Central memory CD8-positive, alpha-beta T cell (primary cell): Measurements from ENCODE around the gene PCLO.
"Not testable (repeated sequence)": the region's sequence is repeated elsewhere in the genome, so short reads cannot be mapped to it uniquely, and the experiment has no call there.

Experiments
- ATAC-seq: fragments of 150-1000 bp; cut with Tn5 transposase; replicated peaks from 2 replicates; pipeline ENCODE4 v1.10.0; 2022; ENCODE audit warnings: mild to moderate bottlenecking, moderate FRiP score, moderate number of reproducible peaks; ENCODE audit not compliant: poor library complexity, severe bottlenecking; ENCODE audit errors: extremely low read depth
- DNase-seq, 2 donors: peaks; one replicate each; pipeline ENCODE4 v3.0.0; 2021; ENCODE audit warnings: low spot score in 2 of 2
- H3K27ac Mint-ChIP-seq: one replicate; pipeline ENCODE4 v1.8.0; 2022; ENCODE audit warnings: low read depth, mild to moderate bottlenecking, moderate library complexity, mixed read lengths
- H3K27me3 Mint-ChIP-seq: one replicate; pipeline ENCODE4 v1.8.0; 2022; ENCODE audit warnings: mixed read lengths
- H3K36me3 Mint-ChIP-seq: one replicate; pipeline ENCODE4 v1.8.0; 2022; ENCODE audit warnings: mild to moderate bottlenecking, moderate library complexity, mixed read lengths; ENCODE audit not compliant: insufficient read depth
- H3K4me1 Mint-ChIP-seq: one replicate; pipeline ENCODE4 v1.8.0; 2022; ENCODE audit warnings: mixed read lengths
- H3K4me3 Mint-ChIP-seq: one replicate; pipeline ENCODE4 v1.8.0; 2022; ENCODE audit warnings: mild to moderate bottlenecking, moderate library complexity, mixed read lengths
- H3K9me3 Mint-ChIP-seq: one replicate; pipeline ENCODE4 v1.8.0; 2022; ENCODE audit warnings: mixed read lengths

Gene PCLO

DNA sequence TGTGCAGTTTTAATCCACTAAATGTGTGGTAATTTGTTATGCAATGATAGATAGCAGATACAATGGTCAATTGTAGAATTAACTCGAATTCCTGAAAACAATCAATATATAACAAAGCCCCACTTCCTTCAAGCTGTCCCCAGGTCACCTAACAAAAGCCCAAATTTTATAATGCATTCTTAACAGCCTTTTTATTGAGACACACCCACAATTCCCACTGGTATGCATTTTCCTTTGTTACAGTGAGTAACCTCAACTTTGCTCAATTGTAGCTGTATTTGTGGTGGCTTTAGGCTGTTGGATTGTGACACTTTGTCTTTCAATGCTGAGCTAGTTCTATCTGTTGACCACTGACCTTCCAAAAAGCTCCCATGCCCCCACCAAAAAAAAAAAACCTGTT lies 439.3 kb downstream of the PCLO start:
- no peaks in the 10 kb centered on the region for H3K4me1 Mint-ChIP-seq
- DNase-seq, result no peak
- no peak overlapping the region for H3K4me3 Mint-ChIP-seq
- H3K36me3 Mint-ChIP-seq, result no peaks in the 10 kb centered on the region
- no peak overlapping the region for H3K27ac Mint-ChIP-seq
- H3K27me3 Mint-ChIP-seq, result no peaks in the 10 kb centered on the region
- H3K9me3 Mint-ChIP-seq, result no peaks in the 10 kb centered on the region
- ATAC-seq, result no peak

DNA sequence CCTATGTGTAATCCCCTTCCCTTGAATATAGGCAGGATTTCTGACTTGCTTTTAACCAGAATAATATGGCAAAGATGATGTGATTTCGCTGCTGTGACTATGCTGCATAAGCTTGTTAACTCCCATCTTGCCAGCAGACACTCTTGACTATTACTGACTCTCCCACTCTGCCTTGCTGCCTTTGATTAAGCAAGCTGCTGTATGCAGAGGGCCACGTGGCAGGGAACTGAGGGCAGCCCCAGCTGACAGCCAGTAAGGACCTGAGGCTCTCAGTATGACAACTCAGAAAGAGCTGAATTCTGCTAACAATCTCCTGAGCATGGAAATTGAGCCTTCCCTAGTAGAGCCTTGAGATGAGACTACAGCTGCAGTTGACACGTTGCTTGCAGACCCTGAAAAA lies 439.7 kb downstream of the PCLO start:
- DNase-seq, result no peak
- Mint-ChIP-seq H3K9me3 (no peaks in the 10 kb centered on the region), H3K4me1 (no peaks in the 10 kb centered on the region), H3K27me3 (no peaks in the 10 kb centered on the region), H3K36me3 (no peaks in the 10 kb centered on the region), H3K27ac (no peak overlapping the region), H3K4me3 (no peak overlapping the region)
- ATAC-seq, result no peak

DNA sequence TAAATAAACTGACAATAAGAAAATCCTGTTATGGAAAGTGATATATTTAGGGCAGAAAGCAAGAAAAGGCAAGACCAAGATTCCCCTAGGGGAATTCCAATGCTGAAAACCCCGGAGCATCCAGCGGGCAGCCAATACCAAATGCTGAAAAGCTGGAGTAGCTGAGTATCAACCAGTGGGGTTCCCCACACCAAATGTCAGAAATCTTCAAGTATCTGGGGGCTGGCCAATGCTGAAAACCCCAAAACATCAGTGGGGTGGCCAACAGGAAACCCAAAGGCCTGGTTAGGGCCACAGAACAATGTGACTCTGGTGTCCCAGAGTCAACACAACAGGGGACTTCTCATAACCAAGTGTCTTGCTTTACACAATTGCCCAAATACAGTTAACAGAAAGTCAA lies 447.3 kb downstream of the PCLO start:
- Mint-ChIP-seq H3K27me3 (no peaks in the 10 kb centered on the region), H3K9me3 (peaks cover 5% of the 10 kb centered on the region), H3K4me3 (no peak overlapping the region), H3K4me1 (no peaks in the 10 kb centered on the region), H3K36me3 (no peaks in the 10 kb centered on the region), H3K27ac (no peak overlapping the region)
- no peak for ATAC-seq
- no peak for DNase-seq

DNA sequence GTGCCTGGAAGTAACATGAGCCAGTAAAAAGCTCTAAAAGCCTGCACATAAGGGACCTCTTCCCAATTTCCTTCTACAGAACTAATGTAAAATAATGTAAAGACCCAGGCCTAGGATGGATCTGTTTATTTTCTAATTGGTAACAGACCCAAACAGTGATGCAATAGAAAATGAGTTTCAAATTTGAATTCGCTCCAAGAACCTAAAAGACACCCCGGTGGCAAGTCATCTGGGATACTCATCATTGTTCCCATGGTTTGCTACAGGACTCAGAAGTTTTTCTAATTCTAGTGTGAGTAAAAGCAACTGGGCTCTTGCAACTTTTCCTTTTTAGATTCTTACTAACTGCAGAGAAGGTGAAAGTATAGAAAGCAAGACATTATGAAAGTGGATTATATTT lies 447.8 kb downstream of the PCLO start:
- H3K27ac Mint-ChIP-seq, result no peak overlapping the region
- H3K4me1 Mint-ChIP-seq, result no peaks in the 10 kb centered on the region
- no peak for ATAC-seq

DNA sequence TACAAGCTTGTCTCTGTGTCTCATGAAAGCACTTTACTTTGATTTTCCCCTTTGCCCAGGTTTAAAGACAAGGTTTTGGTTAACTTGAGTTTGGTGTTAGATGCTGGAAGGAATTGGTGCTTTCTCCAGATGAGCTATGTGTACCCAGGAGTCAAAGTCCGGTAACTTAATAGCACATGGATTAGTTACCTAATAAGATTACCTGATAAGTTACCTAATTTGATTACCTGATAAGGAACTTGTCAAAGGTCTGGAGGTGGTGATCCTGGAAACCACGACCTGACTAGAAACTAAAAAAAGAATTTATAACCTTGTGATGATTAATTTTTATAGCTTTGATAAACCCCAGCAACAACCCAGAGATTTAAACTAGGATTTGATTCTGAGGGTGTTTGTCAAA lies 449.2 kb downstream of the PCLO start:
- Mint-ChIP-seq H3K4me3 (no peak overlapping the region), H3K4me1 (no peaks in the 10 kb centered on the region), H3K36me3 (no peaks in the 10 kb centered on the region), H3K27ac (no peak overlapping the region), H3K9me3 (peaks cover 5% of the 10 kb centered on the region), H3K27me3 (no peaks in the 10 kb centered on the region)
- ATAC-seq (no peak), DNase-seq (no peak)

More for the DNA sequence above, 447.8 kb downstream of the PCLO start:
- peaks cover 5% of the 10 kb centered on the region for H3K9me3 Mint-ChIP-seq
- DNase-seq, result no peak
- no peaks in the 10 kb centered on the region for H3K36me3 Mint-ChIP-seq
- no peaks in the 10 kb centered on the region for H3K27me3 Mint-ChIP-seq
- H3K4me3 Mint-ChIP-seq, result no peak overlapping the region

DNA sequence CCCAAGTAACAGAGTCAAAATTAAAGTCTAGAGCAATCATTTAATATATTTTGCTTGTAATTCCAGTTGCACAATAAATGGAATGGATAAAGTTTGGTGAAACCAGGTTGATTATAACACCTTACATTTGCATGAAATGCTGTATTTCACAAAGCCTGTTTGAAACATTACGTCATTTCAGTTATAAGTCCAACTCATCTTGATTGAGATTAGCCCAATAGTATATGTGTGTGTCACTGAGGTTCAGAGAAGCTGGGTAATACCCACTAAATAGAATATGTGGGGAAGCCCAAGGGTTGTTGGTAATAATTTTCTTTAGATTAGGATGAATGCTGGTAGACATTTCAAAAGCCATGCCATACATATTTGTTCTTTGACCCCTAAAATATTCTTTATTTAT lies 456.3 kb downstream of the PCLO start:
- peaks cover 14% of the 10 kb centered on the region for H3K9me3 Mint-ChIP-seq
- DNase-seq, H3K4me3 Mint-ChIP-seq, ATAC-seq, H3K36me3 Mint-ChIP-seq, H3K27me3 Mint-ChIP-seq, H3K4me1 Mint-ChIP-seq, H3K27ac Mint-ChIP-seq: not testable (repeated sequence)

DNA sequence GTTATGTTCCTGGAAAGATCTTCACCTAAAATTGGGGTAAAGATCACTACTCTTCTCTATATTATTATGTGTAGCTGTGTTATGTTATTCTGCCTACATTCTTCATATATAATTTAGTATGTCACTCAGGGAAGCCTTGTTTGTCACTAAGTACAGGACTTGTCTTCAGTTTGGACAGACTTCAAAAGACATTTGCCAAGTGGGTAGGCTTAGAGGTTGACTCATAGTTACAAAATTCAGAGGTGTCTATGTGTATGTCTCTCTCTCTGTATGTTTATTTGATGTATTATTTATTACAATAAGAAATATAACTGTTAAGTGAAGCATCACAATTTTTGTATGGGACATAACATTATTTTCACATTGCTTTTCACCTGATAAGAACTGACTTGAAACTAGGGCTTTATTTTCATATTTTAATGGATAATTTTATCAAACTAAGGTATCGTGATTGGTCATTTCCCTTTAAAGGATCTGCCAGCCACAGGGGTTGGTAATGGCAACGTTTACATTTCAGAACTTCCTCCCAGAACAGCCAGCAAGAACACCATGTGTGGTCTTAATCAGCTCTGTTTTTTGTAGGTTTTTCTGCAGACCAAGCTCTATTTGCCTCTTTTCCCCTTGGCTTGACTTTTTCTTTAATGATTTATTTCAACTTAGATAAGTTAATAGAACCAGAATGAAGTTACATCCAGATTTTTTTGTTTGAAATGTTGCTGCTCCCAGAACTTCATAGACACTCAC lies 457.0 kb downstream of the PCLO start:
- Mint-ChIP-seq H3K27ac (no peak overlapping the region), H3K4me3 (no peak overlapping the region)
- ATAC-seq, result no peak

DNA sequence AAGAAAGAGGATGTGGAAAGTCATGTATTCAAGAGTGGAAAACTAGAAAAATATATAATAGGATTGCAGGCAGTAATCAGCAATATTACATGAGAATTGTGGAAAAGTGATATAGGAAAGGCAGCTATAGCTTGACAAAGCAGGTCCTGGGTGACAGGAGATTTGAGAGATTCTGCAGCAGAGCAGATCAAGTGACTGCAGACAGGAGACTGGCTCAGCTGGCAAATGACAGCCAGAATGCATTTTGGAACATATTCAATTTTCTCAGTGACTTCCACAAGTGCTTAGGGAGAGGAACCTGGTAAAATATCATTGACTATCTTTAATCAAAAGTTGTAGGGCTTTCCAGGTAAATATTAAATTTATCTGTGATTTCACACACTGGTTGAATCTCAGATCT lies 458.6 kb downstream of the PCLO start:
- no peaks in the 10 kb centered on the region for H3K36me3 Mint-ChIP-seq
- H3K4me3 Mint-ChIP-seq, result no peak overlapping the region
- DNase-seq, result no peak
- H3K4me1 Mint-ChIP-seq, result no peaks in the 10 kb centered on the region
- no peak overlapping the region for H3K27ac Mint-ChIP-seq
- H3K27me3 Mint-ChIP-seq, result no peaks in the 10 kb centered on the region
- H3K9me3 Mint-ChIP-seq, result peaks cover 14% of the 10 kb centered on the region
- no peak for ATAC-seq

More for the DNA sequence above, 457.0 kb downstream of the PCLO start:
- Mint-ChIP-seq H3K4me1 (no peaks in the 10 kb centered on the region), H3K9me3 (peaks cover 14% of the 10 kb centered on the region), H3K27me3 (no peaks in the 10 kb centered on the region), H3K36me3 (no peaks in the 10 kb centered on the region)
- DNase-seq, result no peak
